BE2C (cell line): ENCODE data around the gene CCDC87.

ENCODE experiments used
- DNase-seq: peaks from one replicate; pipeline ENCODE4 v3.0.0-alpha.2; 2020
- H3K27me3 ChIP-seq: fragments of 250-450 bp; sonication (Bioruptor Pico); 2 replicates; pipeline ENCODE4 v1.5.1; 2020; ENCODE audit warnings: mild to moderate bottlenecking
- H3K36me3 ChIP-seq: fragments of 250-450 bp; sonication (Bioruptor Pico); 2 replicates; pipeline ENCODE4 v1.5.1; 2020; ENCODE audit warnings: mild to moderate bottlenecking
- H3K4me1 ChIP-seq: fragments of 250-450 bp; sonication (Bioruptor Pico); 2 replicates; pipeline ENCODE4 v1.5.1; 2020
- H3K4me3 ChIP-seq: 2 replicates; pipeline ENCODE4 v1.5.1; 2011; ENCODE audit warnings: low read depth, low read length
- H3K9me3 ChIP-seq: fragments of 250-450 bp; sonication (Bioruptor Pico); 2 replicates; pipeline ENCODE4 v1.5.1; 2020
- TF ChIP-seq, protein P1 (sequence below): IDR thresholded peaks from 2 replicates; pipeline ENCODE4 v1.5.1; 2012; ENCODE audit warnings: mild to moderate bottlenecking, low read depth, low read length

Gene CCDC87

DNA sequence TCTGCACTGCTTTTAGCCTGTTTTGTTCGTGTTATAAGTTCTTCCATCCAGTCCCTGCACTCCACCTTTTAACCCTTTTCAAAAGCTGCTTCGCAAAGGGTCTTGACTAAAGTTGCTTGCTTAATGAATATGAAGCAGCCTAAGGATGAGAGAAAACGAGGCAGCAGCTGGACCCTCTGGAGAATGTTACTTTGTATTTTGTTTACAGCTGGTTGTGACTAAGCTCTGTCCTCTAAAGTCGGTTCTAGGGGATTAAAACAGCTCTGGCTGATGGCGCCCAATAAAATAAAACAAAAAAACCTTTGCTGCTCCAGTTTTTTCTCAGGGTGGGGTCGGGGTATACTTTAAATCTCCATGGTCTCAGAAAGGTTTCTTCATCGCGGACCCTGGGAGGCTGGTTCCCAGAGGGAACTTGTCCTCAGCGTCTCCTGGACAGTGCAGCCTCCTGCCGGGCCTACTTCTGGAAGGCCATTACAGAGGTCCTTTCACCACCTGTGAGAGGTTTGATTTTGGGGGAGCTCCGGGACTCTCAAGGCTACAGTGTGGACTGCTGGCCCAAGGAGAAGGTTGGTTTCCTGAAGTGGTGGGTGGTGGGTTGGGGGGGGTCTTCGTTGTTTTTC lies 44.8 kb upstream of the CCDC87 start:
- DNase-seq, result no peak
- TF ChIP-seq, protein P1, sequence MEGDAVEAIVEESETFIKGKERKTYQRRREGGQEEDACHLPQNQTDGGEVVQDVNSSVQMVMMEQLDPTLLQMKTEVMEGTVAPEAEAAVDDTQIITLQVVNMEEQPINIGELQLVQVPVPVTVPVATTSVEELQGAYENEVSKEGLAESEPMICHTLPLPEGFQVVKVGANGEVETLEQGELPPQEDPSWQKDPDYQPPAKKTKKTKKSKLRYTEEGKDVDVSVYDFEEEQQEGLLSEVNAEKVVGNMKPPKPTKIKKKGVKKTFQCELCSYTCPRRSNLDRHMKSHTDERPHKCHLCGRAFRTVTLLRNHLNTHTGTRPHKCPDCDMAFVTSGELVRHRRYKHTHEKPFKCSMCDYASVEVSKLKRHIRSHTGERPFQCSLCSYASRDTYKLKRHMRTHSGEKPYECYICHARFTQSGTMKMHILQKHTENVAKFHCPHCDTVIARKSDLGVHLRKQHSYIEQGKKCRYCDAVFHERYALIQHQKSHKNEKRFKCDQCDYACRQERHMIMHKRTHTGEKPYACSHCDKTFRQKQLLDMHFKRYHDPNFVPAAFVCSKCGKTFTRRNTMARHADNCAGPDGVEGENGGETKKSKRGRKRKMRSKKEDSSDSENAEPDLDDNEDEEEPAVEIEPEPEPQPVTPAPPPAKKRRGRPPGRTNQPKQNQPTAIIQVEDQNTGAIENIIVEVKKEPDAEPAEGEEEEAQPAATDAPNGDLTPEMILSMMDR, result peak; percentile 26; the same call in 1 of the 2 replicates
- H3K27me3 ChIP-seq, result no peaks in the 10 kb centered on the region
- H3K9me3 ChIP-seq, result no peaks in the 10 kb centered on the region
- peaks cover 54% of the 10 kb centered on the region for H3K36me3 ChIP-seq
- H3K4me3 ChIP-seq, result peak overlapping the region; percentile 52
- peaks cover 5% of the 10 kb centered on the region; the same call in 1 of the 2 replicates for H3K4me1 ChIP-seq

DNA sequence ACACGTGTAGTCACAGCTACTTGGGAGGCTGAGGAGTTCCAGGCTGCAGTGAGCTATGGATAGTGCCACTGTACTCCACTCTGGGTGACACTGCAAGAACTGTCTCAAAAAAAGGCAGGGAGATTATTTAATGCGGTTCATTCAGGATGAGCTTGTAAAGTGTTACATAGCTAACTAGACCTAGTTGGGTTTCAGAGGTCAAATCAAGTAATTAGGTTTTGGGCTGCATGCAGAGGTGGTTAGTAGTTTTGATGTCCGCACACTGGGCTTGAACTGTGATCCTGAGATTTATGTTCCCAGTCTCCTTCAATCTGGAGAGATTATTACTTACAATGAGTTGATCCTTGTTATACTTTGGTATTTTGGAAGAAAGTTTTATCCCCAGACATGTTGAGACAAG lies 43.5 kb upstream of the CCDC87 start:
- peaks cover 2% of the 10 kb centered on the region; the same call in 1 of the 2 replicates for H3K4me1 ChIP-seq
- no peak overlapping the region for H3K4me3 ChIP-seq
- TF ChIP-seq, protein P1, result no peak
- H3K36me3 ChIP-seq, result peaks cover 52% of the 10 kb centered on the region
- H3K9me3 ChIP-seq, result no peaks in the 10 kb centered on the region
- H3K27me3 ChIP-seq, result no peaks in the 10 kb centered on the region
- DNase-seq, result no peak

DNA sequence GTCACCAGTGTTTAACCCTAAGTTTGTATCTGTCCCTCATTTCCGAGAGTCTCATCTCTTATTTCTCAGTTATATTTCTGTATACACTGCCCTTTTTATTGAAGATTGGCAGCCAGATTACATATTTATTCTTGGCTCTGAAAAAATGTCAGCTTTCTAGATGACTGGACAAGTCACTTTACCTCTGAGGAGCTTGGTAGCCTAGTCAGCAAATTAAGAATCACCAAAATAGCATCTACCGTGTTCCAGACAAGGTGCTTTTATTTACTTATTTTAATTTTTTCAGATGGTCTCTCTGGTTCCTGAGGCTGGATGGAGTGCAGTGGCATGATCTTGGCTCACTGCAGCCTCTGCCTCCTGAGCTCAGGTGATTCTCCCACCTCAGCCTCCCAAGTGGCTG lies 40.1 kb upstream of the CCDC87 start:
- TF ChIP-seq, protein P1, result no peak
- Histone ChIP-seq H3K4me1 (peaks cover 2% of the 10 kb centered on the region; the same call in 1 of the 2 replicates), H3K9me3 (no peaks in the 10 kb centered on the region), H3K36me3 (peaks cover 61% of the 10 kb centered on the region), H3K27me3 (no peaks in the 10 kb centered on the region), H3K4me3 (no peak overlapping the region)
- no peak for DNase-seq

DNA sequence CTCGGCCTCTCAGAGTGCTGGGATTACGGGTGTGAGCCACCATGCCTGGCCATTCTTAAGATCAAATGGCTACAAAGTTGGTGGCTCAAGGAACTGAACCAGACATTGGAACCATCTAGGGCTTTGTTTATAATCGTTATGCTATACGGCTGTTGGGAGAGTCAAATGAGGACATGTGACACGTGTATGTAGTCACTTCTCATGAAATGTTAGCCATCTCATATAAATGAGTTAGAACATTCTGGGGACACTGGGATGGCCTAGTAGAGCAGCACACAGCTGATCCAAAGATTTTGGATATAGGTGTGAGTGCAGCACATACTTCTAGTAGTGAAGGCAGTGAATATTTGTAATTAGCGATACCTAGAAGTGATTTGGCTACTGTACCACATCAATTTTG lies 39.0 kb upstream of the CCDC87 start:
- no peak overlapping the region for H3K4me3 ChIP-seq
- H3K9me3 ChIP-seq, result no peaks in the 10 kb centered on the region
- DNase-seq, result no peak
- TF ChIP-seq, protein P1, result no peak
- H3K4me1 ChIP-seq, result no peaks in the 10 kb centered on the region
- peaks cover 72% of the 10 kb centered on the region for H3K36me3 ChIP-seq
- H3K27me3 ChIP-seq, result no peaks in the 10 kb centered on the region

DNA sequence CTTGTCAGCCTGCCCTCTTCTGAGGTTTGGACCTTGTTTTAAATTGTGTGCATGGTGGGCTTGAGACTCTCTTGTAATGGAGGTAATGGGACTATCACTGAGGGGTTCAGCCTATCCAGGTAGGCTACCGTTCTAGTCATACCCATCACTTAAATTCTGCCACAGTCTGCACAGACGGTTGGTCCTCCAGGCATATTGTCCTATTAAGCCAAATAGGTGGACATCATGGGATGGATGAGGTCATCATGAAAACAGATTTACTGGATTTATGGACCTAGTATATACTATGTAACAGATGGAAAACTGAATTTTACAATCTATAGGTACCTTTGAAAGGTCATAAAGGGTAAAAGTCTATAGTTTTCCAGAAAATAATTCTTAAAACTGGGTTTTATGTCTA lies 36.5 kb upstream of the CCDC87 start:
- TF ChIP-seq, protein P1, result no peak
- DNase-seq, result no peak
- no peak overlapping the region for H3K4me3 ChIP-seq
- H3K9me3 ChIP-seq, result no peaks in the 10 kb centered on the region
- no peaks in the 10 kb centered on the region for H3K27me3 ChIP-seq
- peaks cover 93% of the 10 kb centered on the region for H3K36me3 ChIP-seq
- H3K4me1 ChIP-seq, result no peaks in the 10 kb centered on the region

DNA sequence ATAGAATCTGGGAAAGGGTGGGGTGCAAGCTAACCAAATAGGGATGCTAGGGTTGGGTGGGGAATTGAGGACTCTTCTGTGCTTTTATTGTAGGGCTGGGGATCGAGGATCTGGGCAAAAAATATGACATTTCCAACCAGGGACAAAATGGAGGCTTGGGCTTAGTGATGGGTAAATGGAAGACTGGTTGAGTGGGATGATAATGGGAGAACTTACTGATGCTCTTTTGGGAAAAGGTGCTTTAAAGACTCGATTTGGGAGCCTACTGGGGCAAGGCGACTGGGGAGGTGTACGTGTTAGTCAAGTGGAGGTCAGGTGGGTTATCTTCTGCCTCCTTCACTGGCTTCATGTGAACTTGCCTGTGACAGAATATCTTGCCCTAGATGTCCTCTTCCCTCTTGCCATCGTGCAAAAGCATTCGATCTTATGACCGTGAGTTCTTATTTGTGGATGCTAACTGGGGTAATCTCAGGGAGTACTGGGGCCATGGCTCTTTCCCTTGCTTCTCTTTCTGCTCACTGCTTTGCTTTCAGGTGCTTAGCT lies 35.3 kb upstream of the CCDC87 start:
- DNase-seq, result no peak
- H3K36me3 ChIP-seq, result peaks cover 98% of the 10 kb centered on the region
- no peaks in the 10 kb centered on the region for H3K27me3 ChIP-seq
- H3K9me3 ChIP-seq, result no peaks in the 10 kb centered on the region
- no peaks in the 10 kb centered on the region for H3K4me1 ChIP-seq
- H3K4me3 ChIP-seq, result no peak overlapping the region
- TF ChIP-seq, protein P1, result no peak
